Endodermal cell (in vitro differentiated cells): ENCODE measurements around the gene ACLY. TPM values are rescaled to one million over a fixed set of nuclear protein-coding genes. Genes with fewer than 3 reads are reported as not detected.
A peak's percentile ranks its signal among the peaks of the same experiment; 100 is the strongest.

Source experiments
- DNase-seq: peaks from one replicate; pipeline ENCODE4 v3.0.0-alpha.2; 2017
- H3K27ac ChIP-seq: 2 replicates; pipeline ENCODE4 v1.5.1; 2013; ENCODE audit warnings: mild to moderate bottlenecking, low read depth, low read length, moderate library complexity
- H3K27me3 ChIP-seq: 2 replicates; pipeline ENCODE4 v1.6.1; 2013; ENCODE audit warnings: mild to moderate bottlenecking, low read length, moderate library complexity; ENCODE audit not compliant: insufficient read depth, control insufficient read depth, poor library complexity, severe bottlenecking
- H3K36me3 ChIP-seq: 2 replicates; pipeline ENCODE4 v1.7.0; 2013; ENCODE audit warnings: mild to moderate bottlenecking, low read length, moderate library complexity; ENCODE audit not compliant: control insufficient read depth, insufficient read depth
- H3K4me1 ChIP-seq: one replicate; pipeline ENCODE4 v1.7.0; 2013; ENCODE audit warnings: low read length; ENCODE audit not compliant: control insufficient read depth, insufficient read depth
- H3K4me3 ChIP-seq: 2 replicates; pipeline ENCODE4 v1.5.1; 2013; ENCODE audit warnings: mild to moderate bottlenecking, low read length, moderate library complexity
- H3K9ac ChIP-seq: 2 replicates; pipeline ENCODE4 v1.6.1; 2013; ENCODE audit warnings: mild to moderate bottlenecking, low read length, moderate library complexity; ENCODE audit not compliant: poor library complexity, severe bottlenecking; ENCODE audit errors: extremely low read depth
- H3K9me3 ChIP-seq: 2 replicates; pipeline ENCODE4 v1.6.1; 2013; ENCODE audit warnings: mild to moderate bottlenecking, low read length, moderate library complexity; ENCODE audit not compliant: control insufficient read depth
- H3K27ac Mint-ChIP-seq: 2 replicates; pipeline ENCODE4 v1.8.0; 2020; ENCODE audit warnings: mixed read lengths
- H3K27me3 Mint-ChIP-seq: 2 replicates; pipeline ENCODE4 v1.8.0; 2021; ENCODE audit warnings: mild to moderate bottlenecking, mixed read lengths; ENCODE audit not compliant: insufficient read depth
- H3K36me3 Mint-ChIP-seq: 2 replicates; pipeline ENCODE4 v1.8.0; 2020; ENCODE audit warnings: low read depth, mixed read lengths
- H3K4me1 Mint-ChIP-seq: 2 replicates; pipeline ENCODE4 v1.8.0; 2020; ENCODE audit warnings: mixed read lengths
- H3K4me3 Mint-ChIP-seq: 2 replicates; pipeline ENCODE4 v1.8.0; 2020; ENCODE audit warnings: mild to moderate bottlenecking, moderate library complexity, mixed read lengths
- H3K9me3 Mint-ChIP-seq: 2 replicates; pipeline ENCODE4 v1.8.0; 2020; ENCODE audit warnings: mild to moderate bottlenecking, mixed read lengths
- WGBS, 2 experiments: methylation state at CpG; one replicate each; pipeline versions ENCODE4 v1.1.5 to v1.1.7; 2013; ENCODE audit warnings: missing lambda C conversion rate in 2 of 2, mixed read lengths in 1 of 2; ENCODE audit not compliant: insufficient coverage in 1 of 2, insufficient read length in 1 of 2; 5-methylcytosine and 5-hydroxymethylcytosine counted together
- total RNA-seq, 2 donors: library from RNA; stranded (reverse); fragmentation: NEBNext Ultra II Directional in 1 of 2; extraction: Animal tissue kit (Norgen Biotek cat#: 25700) in 1 of 2; gene quantifications; 2 replicates in 1 of 2; 3 replicates in 1 of 2; pipeline ENCODE4 v1.2.1, GENCODE V29; 2021
- TF ChIP-seq, protein P1 (sequence below): fragments of 200-600 bp; sonication (generic); conservative IDR thresholded peaks from 2 replicates; pipeline ENCODE4 v1.5.0; 2021; ENCODE audit warnings: antibody characterized with exemption, mild to moderate bottlenecking

Gene ACLY
- total RNA-seq, 2 donors from 2014 or later, result 261 to 304 TPM

DNA sequence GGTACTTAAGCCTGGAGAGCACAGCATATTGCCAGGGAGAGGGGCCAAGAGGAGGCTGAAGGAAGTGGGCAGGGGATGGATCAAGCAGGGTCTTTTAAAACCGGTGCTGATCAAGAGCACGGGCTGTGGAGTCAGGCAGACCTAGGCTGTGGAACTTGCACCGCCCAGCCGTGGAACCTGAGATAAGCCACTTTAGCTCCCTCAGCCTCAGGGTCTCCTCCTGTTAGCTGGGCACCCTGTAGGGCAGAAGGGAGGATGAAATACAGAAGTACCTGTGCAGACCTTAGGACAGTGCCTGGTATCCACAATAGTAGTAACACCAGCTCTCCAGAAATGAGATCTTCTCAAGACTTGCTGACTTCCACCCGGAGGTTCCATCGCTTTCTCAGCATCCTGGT lies 20.9 kb upstream of the ACLY start:
- 91 to 94% methylated on average over 2 to 6 of the region's 6 CpGs for WGBS, 2 experiments

DNA sequence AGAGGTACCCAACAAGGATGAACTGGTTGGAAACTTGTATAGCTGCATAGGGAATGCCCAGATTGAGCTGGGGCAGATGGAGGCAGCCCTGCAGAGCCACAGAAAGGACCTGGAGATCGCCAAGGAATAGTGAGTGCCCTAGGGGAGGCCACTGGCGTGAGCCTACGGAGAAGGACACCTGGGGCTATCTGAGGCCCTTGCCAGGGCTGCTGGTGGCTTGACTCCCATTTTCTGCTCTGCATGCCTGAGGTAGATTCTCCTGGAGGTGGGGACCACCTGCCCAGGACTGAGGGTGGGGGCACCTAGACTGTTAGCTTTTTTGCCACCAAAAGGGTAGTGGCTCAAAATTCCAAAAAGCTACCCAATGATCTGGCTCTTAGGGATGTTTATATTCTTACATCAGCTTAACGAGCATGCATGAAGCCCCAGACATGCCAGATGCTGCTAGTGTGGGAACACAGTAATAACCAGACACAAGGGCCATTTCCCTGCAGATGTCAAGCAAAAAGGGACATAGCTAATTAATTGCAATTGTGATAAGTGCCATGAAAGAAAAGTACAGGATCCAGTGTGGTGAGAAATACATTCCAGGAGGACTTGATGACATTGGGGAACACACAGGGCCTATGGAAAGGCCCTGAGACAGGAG lies 20.4 kb upstream of the ACLY start:
- H3K4me1 ChIP-seq, result no peaks in the 10 kb centered on the region
- TF ChIP-seq, protein P1, sequence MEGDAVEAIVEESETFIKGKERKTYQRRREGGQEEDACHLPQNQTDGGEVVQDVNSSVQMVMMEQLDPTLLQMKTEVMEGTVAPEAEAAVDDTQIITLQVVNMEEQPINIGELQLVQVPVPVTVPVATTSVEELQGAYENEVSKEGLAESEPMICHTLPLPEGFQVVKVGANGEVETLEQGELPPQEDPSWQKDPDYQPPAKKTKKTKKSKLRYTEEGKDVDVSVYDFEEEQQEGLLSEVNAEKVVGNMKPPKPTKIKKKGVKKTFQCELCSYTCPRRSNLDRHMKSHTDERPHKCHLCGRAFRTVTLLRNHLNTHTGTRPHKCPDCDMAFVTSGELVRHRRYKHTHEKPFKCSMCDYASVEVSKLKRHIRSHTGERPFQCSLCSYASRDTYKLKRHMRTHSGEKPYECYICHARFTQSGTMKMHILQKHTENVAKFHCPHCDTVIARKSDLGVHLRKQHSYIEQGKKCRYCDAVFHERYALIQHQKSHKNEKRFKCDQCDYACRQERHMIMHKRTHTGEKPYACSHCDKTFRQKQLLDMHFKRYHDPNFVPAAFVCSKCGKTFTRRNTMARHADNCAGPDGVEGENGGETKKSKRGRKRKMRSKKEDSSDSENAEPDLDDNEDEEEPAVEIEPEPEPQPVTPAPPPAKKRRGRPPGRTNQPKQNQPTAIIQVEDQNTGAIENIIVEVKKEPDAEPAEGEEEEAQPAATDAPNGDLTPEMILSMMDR, result no peak
- no peaks in the 10 kb centered on the region for H3K9me3 ChIP-seq
- no peaks in the 10 kb centered on the region for H3K36me3 ChIP-seq
- no peak for DNase-seq
- H3K27me3 ChIP-seq, result no peaks in the 10 kb centered on the region
- H3K36me3 Mint-ChIP-seq, result peaks cover 10% of the 10 kb centered on the region
- no peaks in the 10 kb centered on the region for H3K4me1 Mint-ChIP-seq
- H3K9ac ChIP-seq, result no peak overlapping the region
- H3K4me3 ChIP-seq, result no peak overlapping the region
- 94 to 100% methylated on average over 3 to 4 of the region's 4 CpGs for WGBS, 2 experiments
- H3K27ac Mint-ChIP-seq, result no peak overlapping the region
- no peaks in the 10 kb centered on the region for H3K27me3 Mint-ChIP-seq
- H3K27ac ChIP-seq, result no peak overlapping the region
- H3K9me3 Mint-ChIP-seq, result no peaks in the 10 kb centered on the region
- no peak overlapping the region for H3K4me3 Mint-ChIP-seq

More for the DNA sequence above, 20.9 kb upstream of the ACLY start:
- H3K9me3 ChIP-seq, result no peaks in the 10 kb centered on the region
- H3K9ac ChIP-seq, result no peak overlapping the region
- H3K4me1 Mint-ChIP-seq, result no peaks in the 10 kb centered on the region
- H3K36me3 ChIP-seq, result no peaks in the 10 kb centered on the region
- H3K27me3 Mint-ChIP-seq, result no peaks in the 10 kb centered on the region
- TF ChIP-seq, protein P1, result no peak
- H3K27me3 ChIP-seq, result no peaks in the 10 kb centered on the region
- H3K27ac Mint-ChIP-seq, result no peak overlapping the region
- no peak overlapping the region for H3K4me3 Mint-ChIP-seq
- H3K9me3 Mint-ChIP-seq, result no peaks in the 10 kb centered on the region
- no peaks in the 10 kb centered on the region for H3K4me1 ChIP-seq
- H3K27ac ChIP-seq, result no peak overlapping the region
- no peak for DNase-seq
- peaks cover 10% of the 10 kb centered on the region for H3K36me3 Mint-ChIP-seq
- H3K4me3 ChIP-seq, result no peak overlapping the region

DNA sequence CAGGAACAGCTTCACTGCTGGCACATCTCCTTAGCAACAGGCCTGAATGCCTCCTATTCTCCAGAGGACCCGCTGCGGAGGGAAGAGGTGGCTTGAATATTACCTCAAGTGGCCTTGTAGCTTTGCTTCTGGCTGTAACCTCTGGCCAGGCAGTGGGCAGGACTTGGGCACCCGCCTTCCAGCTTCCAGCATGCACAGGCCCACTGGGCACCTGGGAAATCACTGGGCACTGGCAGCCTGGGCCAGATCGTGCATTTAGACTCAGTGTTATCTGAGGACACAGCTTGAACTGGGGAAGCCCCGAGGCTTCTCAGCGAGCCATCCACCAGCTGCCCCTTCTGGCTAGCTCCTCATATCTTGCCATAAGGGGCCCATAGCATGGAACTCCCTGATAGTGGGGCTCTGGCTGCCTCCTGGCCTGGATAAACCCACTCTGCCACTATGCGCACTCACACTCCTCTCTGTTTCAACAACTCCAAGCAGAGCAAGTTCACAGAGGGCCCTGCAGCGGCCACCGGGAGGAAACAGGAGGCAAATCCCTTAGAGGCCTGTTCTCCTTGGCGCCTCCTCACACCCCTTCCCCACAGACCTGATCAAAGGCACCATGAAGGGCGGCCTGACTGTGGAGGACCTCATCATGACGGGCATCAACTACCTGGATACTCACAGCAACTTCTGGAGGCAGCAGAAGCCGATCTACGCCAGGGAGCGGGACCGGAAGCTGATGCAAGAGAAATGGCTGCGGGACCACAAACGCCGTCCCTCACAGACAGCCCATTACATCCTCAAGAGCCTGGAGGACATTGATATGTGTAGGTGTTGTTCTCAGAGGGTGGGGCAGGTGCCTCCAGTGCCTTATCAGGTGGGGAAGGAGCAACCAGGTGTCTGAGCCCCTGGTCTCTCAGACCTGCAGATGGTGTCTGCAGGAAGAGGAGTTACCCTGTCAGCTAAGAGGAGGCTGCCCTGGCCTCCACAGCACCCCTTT lies 19.5 kb upstream of the ACLY start:
- WGBS, 2 experiments, result 93 to 99% methylated on average over 9 to 19 of the region's 19 CpGs
- H3K4me1 Mint-ChIP-seq, result no peaks in the 10 kb centered on the region
- DNase-seq, result no peak
- peaks cover 10% of the 10 kb centered on the region for H3K36me3 Mint-ChIP-seq
- Histone ChIP-seq H3K36me3 (no peaks in the 10 kb centered on the region), H3K27ac (no peak overlapping the region), H3K4me3 (no peak overlapping the region), H3K9me3 (no peaks in the 10 kb centered on the region), H3K4me1 (no peaks in the 10 kb centered on the region), H3K27me3 (no peaks in the 10 kb centered on the region), H3K9ac (no peak overlapping the region)
- H3K27me3 Mint-ChIP-seq, result no peaks in the 10 kb centered on the region
- no peak overlapping the region for H3K4me3 Mint-ChIP-seq
- H3K9me3 Mint-ChIP-seq, result no peaks in the 10 kb centered on the region
- peak overlapping the region; percentile 61 for H3K27ac Mint-ChIP-seq
- TF ChIP-seq, protein P1, result no peak
